ENCODE data around the gene DYNC2H1.

DYNC2H1 gene

DNA sequence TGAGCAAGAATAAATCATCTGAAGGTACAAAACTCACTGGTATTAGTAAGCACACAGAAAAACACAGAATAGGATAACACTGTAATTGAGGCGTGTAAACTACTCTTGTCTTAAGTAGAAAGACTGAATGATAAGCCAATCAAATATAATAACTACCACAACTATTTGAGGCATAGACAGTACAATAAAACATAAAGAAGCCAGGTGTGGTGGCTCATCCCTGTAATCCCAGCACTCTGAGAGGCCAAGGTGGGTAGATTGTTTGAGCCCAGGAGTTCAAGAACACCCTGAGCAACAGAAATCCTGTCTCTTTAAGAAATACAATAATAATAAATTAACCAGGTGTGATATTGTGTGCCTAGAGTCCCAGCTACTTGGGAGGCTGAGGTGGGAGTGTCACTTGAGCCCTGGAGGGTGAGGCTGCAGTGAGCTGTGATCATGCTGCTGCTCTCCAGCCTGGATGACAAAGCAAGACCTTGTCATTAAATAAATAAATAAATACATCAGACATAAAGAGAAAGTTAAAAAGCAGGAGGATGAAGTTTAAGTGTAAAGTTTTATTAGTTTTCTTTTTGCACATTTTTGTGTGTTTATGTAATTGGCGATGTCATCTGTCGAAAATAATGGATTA lies 390.6 kb downstream of the DYNC2H1 start:
- no peak for DNase-seq (ENCODE audit: low read depth)
- no peak overlapping the region for H3K4me3 ChIP-seq (ENCODE audit: low read depth, low read length)
- TF ChIP-seq, protein P1, sequence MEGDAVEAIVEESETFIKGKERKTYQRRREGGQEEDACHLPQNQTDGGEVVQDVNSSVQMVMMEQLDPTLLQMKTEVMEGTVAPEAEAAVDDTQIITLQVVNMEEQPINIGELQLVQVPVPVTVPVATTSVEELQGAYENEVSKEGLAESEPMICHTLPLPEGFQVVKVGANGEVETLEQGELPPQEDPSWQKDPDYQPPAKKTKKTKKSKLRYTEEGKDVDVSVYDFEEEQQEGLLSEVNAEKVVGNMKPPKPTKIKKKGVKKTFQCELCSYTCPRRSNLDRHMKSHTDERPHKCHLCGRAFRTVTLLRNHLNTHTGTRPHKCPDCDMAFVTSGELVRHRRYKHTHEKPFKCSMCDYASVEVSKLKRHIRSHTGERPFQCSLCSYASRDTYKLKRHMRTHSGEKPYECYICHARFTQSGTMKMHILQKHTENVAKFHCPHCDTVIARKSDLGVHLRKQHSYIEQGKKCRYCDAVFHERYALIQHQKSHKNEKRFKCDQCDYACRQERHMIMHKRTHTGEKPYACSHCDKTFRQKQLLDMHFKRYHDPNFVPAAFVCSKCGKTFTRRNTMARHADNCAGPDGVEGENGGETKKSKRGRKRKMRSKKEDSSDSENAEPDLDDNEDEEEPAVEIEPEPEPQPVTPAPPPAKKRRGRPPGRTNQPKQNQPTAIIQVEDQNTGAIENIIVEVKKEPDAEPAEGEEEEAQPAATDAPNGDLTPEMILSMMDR (IDR thresholded peaks at IDR 0.05; ENCODE audit: low read depth, low read length, missing control alignments): no peak
- in situ Hi-C loops (cut with HindIII; ENCODE audit: low sequenced_read_pairs): no loop called here

DNA sequence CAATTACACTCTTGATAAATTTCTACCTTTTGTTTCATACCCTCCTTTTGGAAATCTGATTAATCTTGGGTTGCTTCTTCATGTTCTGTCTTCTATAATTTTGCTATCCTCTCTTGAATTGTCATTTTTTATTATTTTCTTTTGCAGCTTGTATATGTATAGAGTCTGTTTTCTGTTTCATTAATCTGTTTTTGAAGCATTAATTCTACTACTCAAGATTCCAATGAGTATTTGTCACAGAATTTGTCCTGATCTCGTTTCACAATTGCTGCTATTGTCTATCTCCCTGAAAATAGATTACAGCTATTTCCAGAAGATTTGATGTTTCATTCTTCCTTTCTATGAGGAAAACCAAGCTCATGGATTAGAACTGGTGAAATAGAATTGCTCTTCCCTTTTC lies 406.1 kb downstream of the DYNC2H1 start:
- TF ChIP-seq, protein P1 (IDR thresholded peaks at IDR 0.05; ENCODE audit: low read depth, low read length, missing control alignments): no peak
- H3K4me3 ChIP-seq (ENCODE audit: low read depth, low read length): no peak overlapping the region
- in situ Hi-C loops (cut with HindIII; ENCODE audit: low sequenced_read_pairs): no loop called here
- no peak for DNase-seq (ENCODE audit: low read depth)

DNA sequence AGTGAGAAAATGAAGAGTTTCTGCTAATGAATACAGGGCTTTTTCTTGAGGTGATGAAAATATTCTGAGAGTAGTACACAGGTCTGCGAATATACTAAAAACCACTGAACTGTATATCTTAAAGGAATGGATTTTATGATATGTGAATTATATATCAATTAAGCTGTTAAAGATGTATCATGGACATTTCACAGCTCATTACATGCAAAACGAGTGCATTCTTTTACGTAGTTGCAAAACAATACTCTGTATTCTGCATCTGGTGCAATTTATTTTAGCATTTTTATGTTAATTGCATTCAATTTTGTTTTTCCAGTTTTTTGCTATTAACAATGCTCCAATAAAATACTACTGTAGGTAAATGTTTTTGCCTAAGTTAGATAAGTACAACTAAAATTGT lies 411.6 kb downstream of the DYNC2H1 start:
- TF ChIP-seq, protein P1 (IDR thresholded peaks at IDR 0.05; ENCODE audit: low read depth, low read length, missing control alignments): no peak
- H3K4me3 ChIP-seq (ENCODE audit: low read depth, low read length): no peak overlapping the region
- in situ Hi-C loops (cut with HindIII; ENCODE audit: low sequenced_read_pairs): no loop called here
- DNase-seq (ENCODE audit: low read depth): no peak

DNA sequence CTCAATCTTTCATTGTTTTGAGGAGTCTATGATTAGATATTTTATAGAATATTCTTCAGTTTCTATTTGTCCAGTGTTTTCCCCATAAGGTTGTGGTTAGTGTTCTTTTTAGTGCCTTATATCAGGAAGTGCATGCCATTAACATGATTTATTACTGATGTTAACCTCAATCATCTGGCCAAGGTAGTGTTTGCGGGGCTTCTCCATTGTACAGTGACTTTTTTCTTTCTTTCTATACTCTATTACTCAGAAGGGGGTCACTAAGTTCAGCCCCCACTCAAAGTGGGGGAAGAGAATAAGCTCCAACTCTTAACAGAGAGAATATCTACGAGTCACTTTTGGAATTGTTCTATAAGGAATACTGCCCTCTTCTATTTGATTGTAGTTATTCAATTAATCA lies 415.8 kb downstream of the DYNC2H1 start:
- DNase-seq (ENCODE audit: low read depth): peak; percentile 69
- H3K4me3 ChIP-seq (ENCODE audit: low read depth, low read length): no peak overlapping the region
- TF ChIP-seq, protein P1 (IDR thresholded peaks at IDR 0.05; ENCODE audit: low read depth, low read length, missing control alignments): no peak
- in situ Hi-C loops (cut with HindIII; ENCODE audit: low sequenced_read_pairs): loop anchor here (5.0 kb wide), 1 partner anchor 57 kb away; no protein-coding TSS in a partner anchor

DNA sequence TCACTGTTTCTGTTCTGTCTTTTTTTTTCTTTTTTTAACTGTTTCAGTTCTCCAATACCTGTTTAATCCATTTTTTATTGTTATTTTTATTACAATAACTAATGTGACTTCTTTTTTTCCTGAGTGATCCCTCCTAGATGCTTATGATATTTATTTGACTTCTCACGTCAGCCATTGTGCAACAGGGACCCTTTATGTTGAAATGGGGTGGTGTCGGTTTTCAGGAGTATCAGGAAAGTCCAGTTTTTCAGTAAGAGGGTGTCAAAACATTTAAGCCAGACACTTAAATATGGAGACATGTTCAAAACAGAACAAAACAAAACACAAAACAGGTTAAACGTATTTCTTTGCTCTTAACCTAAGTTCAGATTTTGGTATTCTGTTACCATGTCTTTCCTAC lies 418.8 kb downstream of the DYNC2H1 start:
- TF ChIP-seq, protein P1 (IDR thresholded peaks at IDR 0.05; ENCODE audit: low read depth, low read length, missing control alignments): no peak
- in situ Hi-C loops (cut with HindIII; ENCODE audit: low sequenced_read_pairs): loop anchor here (5.0 kb wide), 1 partner anchor 54 kb away; no protein-coding TSS in a partner anchor
- H3K4me3 ChIP-seq (ENCODE audit: low read depth, low read length): no peak overlapping the region
- no peak for DNase-seq (ENCODE audit: low read depth)

DNA sequence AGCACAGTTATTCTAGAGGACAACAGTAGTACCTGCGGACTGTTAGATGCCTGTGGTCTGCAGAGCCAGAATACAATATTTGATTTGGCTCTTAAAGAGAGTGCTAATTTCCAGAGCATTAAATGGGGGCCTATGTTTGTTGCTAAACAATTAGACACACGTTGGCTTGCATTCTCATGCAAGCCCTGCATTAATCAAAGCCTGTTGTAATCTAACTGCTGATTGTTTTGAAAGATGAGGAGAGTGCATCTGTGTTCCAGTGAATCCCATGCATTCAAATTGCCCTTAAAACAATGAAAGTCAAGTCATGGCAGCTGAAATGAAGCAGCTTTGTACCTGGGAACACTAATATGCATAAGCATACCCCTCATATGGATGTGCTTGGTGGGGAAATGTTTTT lies 419.4 kb downstream of the DYNC2H1 start:
- TF ChIP-seq, protein P1 (IDR thresholded peaks at IDR 0.05; ENCODE audit: low read depth, low read length, missing control alignments): no peak
- DNase-seq (ENCODE audit: low read depth): peak; percentile 42
- in situ Hi-C loops (cut with HindIII; ENCODE audit: low sequenced_read_pairs): loop anchor here (5.0 kb wide), 1 partner anchor 54 kb away; no protein-coding TSS in a partner anchor
- H3K4me3 ChIP-seq (ENCODE audit: low read depth, low read length): no peak overlapping the region

Data from astrocyte of the cerebellum (primary cell).